Pancreas (tissue), 10 donors: ENCODE measurements around the gene DSCAML1. TPM values are rescaled to one million over a fixed set of nuclear protein-coding genes. Genes with fewer than 3 reads are reported as not detected.

ENCODE experiments used
- ATAC-seq, 4 donors: fragments of 200-7000 bp; cut with Tn5 transposase; one replicate each; pipeline versions ENCODE4 v1.8.0 to v1.9.1; 2020; ENCODE audit warnings: mild to moderate bottlenecking in 4 of 4, moderate library complexity in 4 of 4
- DNase-seq, 6 donors: peaks; one replicate each; pipeline ENCODE4 v3.0.0-alpha.2; 2020
- FAIRE-seq: peaks from 2 replicates; lab custom pipeline; 2012; peaks lifted over from hg19 to GRCh38; lab: Jason Lieb, UNC
- H3K27ac ChIP-seq, 4 donors: fragments of 200-600 bp; sonication (generic); 1 replicate in 3 of 4; 2 replicates in 1 of 4; pipeline versions ENCODE4 v1.5.0 to v1.8.0; 2020
- H3K27me3 ChIP-seq, 4 donors: fragments of 200-600 bp; one replicate each; pipeline ENCODE4 v1.8.0; 2021
- H3K36me3 ChIP-seq, 3 donors: fragments of 200-600 bp; sonication (generic) in 1 of 3; one replicate each; pipeline versions ENCODE4 v1.5.0 to v1.8.0; 2020 to 2021
- H3K4me1 ChIP-seq, 3 donors: fragments of 200-600 bp; one replicate each; pipeline ENCODE4 v1.8.0; 2021
- H3K4me3 ChIP-seq, 4 donors: fragments of 200-600 bp; sonication (generic) in 2 of 4; one replicate each; pipeline versions ENCODE4 v1.5.0 to v1.8.0; 2020 to 2021
- H3K9me3 ChIP-seq, 4 donors: fragments of 200-600 bp; one replicate each; pipeline ENCODE4 v1.8.0; 2021
- WGBS, 2 donors: extraction: QIAGEN DNeasy Blood & Tissue Kit; methylation state at CpG; one replicate each; pipeline ENCODE4 v1.1.7; 2013; 5-methylcytosine and 5-hydroxymethylcytosine counted together
- intact Hi-C, 3 donors: fragments of 100-400 bp; cut with DNase I; formaldehyde crosslinking; loops; one replicate each; pipeline versions ENCODE4 v1.11.1 to v1.14.2; 2022
- polyA plus RNA-seq, 2 donors: library from polyadenylated mRNA; stranded (reverse); fragments of 200-250 nt; gene quantifications; one replicate each; pipeline ENCODE4 v1.2.3, GENCODE V29; 2013
- total RNA-seq, 6 donors: library from RNA; stranded (reverse); fragmentation: NEBNext Ultra II Directional in 4 of 6; extraction: Animal tissue kit (Norgen Biotek cat#: 25700) in 4 of 6; gene quantifications; one replicate each; pipeline versions ENCODE4 v1.2.1 to v1.2.4, GENCODE V29; 2021 to 2023
- TF ChIP-seq, protein P1 (sequence below), 4 donors: fragments of 200-600 bp; sonication (generic) in 3 of 4; IDR thresholded peaks; one replicate each; pipeline versions ENCODE4 v1.5.0 to v1.8.0; 2021; ENCODE audit warnings: antibody characterized with exemption in 4 of 4
- donor health status: healthy with polysubstance abuse.
- donor health status: DM: no; HTN: no; CAD: no; lungs with moderate emphysema.
- donor health status: DM: no; HTN: no; CAD: no.
- donor health status: control.
- donor health status: control.
- donor health status: Bipolar disorder and iron deficiency.
- donor health status: DM: yes; HTN: yes; CAD: no.
- donor health status: DM: no; HTN: no; CAD: no.
- donor health status: DM: no; HTN: no; CAD: no.
- donor health status: DM: yes; HTN: yes; CAD: no.

DSCAML1 gene
- total and polyA plus RNA-seq, 8 donors, result 0.69 to 2.7 (median 1.8) TPM

DNA sequence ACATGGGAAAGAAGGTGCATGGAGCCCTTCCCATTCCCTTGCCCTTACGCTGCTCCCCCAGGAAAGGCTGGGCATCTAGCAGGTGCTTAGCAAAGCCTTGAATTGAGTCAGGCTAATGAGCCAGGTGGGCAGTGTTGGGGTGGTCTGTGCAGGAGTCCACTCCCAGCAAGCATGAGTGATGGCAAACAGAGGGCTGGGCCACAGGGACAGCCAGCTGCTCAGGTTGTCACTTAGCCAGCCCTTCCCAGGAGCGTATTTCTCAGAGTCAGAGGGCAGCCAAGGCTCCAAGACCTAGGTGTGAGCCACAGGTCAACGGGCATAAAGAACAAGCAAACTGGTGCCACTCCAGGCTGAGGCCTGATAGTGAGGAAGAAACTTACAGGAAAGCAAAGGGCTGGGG is 149.8 kb downstream of the DSCAML1 start:
- no peak for FAIRE-seq
- 64 to 68% methylated on average over 3 of the region's 3 CpGs for WGBS, 2 donors
- intact Hi-C loops, result no loop called here
- DNase-seq, result no peak
- no peaks in the 10 kb centered on the region for H3K4me1 ChIP-seq
- H3K4me3 ChIP-seq, result no peak overlapping the region
- no peaks in the 10 kb centered on the region for H3K9me3 ChIP-seq
- no peak for ATAC-seq
- no peaks in the 10 kb centered on the region for H3K27me3 ChIP-seq
- no peak overlapping the region for H3K27ac ChIP-seq
- TF ChIP-seq, protein P1, sequence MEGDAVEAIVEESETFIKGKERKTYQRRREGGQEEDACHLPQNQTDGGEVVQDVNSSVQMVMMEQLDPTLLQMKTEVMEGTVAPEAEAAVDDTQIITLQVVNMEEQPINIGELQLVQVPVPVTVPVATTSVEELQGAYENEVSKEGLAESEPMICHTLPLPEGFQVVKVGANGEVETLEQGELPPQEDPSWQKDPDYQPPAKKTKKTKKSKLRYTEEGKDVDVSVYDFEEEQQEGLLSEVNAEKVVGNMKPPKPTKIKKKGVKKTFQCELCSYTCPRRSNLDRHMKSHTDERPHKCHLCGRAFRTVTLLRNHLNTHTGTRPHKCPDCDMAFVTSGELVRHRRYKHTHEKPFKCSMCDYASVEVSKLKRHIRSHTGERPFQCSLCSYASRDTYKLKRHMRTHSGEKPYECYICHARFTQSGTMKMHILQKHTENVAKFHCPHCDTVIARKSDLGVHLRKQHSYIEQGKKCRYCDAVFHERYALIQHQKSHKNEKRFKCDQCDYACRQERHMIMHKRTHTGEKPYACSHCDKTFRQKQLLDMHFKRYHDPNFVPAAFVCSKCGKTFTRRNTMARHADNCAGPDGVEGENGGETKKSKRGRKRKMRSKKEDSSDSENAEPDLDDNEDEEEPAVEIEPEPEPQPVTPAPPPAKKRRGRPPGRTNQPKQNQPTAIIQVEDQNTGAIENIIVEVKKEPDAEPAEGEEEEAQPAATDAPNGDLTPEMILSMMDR (IDR thresholded peaks at IDR 0.05), result no peak
- H3K36me3 ChIP-seq, result no peaks in the 10 kb centered on the region

DNA sequence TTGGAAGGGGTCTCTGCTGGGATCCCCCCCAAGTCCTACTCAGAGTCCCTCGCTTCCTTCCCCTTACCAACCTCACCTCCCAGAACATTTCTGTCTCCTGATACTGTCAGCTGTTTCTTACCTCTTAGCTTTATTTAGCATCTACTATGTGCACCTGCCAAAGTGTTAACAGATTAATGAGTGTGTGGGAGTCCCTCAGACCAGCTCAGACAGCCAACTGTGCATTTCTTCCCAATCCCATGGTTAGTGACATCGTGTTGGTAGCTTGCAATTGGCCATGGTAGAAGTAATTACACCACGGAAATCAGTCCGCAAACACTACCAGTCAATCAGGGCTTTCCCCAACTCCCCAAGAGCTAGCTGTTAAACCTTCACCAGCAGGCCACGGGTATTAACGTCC is 150.6 kb downstream of the DSCAML1 start:
- 66 to 80% methylated on average over 6 of the region's 6 CpGs for WGBS, 2 donors
- no peak for ATAC-seq
- no peak for DNase-seq
- FAIRE-seq, result no peak
- no peak overlapping the region for H3K4me3 ChIP-seq
- TF ChIP-seq, protein P1 (IDR thresholded peaks at IDR 0.05), result no peak
- H3K9me3 ChIP-seq, result no peaks in the 10 kb centered on the region
- no peak overlapping the region for H3K27ac ChIP-seq
- no peaks in the 10 kb centered on the region for H3K36me3 ChIP-seq
- H3K27me3 ChIP-seq, result no peaks in the 10 kb centered on the region
- no peaks in the 10 kb centered on the region for H3K4me1 ChIP-seq
- intact Hi-C loops, result no loop called here

DNA sequence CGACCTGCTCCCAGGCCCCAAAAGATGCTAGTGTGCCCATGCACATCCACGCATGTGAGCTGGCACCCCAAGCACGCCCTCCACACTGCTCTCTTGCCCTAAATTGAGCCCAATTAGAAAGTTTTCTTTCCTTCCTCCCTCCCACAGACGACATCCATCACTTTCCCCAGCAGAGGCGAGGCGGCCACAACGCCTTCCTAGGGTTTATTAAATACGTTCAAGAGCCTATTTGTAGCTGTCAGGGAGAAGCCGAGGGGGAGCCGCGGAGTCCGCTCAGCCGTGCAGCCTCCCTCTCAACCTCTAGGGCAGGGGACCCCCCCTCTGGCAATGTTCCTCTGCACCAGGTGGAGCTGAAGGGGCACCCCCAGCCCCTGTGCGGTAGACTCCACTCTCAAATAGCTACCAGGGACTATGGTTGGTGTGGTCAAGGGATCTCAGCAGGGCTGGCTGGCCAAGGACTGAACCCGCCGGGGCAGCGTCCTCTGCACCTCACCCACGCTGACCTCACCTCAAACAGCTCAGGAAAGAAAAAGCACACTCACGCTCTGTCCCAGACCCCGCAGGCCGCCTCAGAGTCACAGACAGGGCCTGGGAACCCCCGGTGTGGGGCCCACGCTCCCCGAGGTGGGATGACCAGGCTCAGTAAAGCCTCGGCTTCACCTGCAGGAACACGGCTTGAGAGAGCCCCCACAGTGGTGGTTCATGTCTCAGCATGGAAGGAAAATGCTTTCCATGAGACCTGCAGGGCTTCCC is 152.4 kb downstream of the DSCAML1 start:
- no peak overlapping the region for H3K4me3 ChIP-seq
- no peaks in the 10 kb centered on the region for H3K4me1 ChIP-seq
- no peaks in the 10 kb centered on the region for H3K9me3 ChIP-seq
- intact Hi-C loops, result no loop called here
- H3K36me3 ChIP-seq, result no peaks in the 10 kb centered on the region
- WGBS, 2 donors, result 62% methylated on average over 26 of the region's 26 CpGs
- TF ChIP-seq, protein P1 (IDR thresholded peaks at IDR 0.05), result no peak
- H3K27me3 ChIP-seq, result no peaks in the 10 kb centered on the region
- no peak overlapping the region for H3K27ac ChIP-seq
- no peak for ATAC-seq
- no peak for DNase-seq
- FAIRE-seq, result no peak

DNA sequence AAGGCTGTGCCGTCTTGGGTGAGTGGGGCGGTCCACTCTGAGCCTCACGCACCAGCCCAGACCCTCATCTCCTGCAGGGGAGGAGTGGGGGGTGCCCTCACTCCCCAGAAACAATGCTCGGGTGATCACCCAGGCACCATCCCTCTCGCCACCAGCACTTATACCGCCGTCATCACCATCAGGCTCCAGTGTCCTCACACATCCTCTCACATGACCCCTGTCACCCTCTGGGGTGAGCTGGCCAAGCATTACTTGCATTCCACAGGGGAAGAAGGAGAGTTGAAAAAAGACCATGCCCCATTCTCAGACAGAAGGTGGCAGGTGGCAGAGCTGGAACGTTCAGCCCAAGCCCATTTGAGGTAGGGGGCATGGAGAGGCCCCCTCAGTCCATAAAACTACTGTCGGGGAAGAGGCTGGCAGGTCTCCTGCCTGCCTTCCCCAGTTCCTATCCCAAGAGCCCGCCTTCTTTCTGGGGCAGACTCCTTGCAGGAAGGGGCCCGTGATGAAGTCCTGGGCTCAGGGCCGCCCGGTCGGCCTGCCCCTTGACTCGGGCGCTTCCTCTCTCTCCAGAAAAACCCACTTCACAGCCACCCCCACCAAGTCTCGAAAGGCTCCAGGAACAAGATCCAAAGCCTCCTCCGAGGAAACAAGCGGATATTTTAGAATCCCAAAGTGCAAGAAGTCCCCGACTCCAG is 153.3 kb downstream of the DSCAML1 start:
- intact Hi-C loops, result no loop called here

More for the DNA sequence above, 153.3 kb downstream of the DSCAML1 start:
- TF ChIP-seq, protein P1 (IDR thresholded peaks at IDR 0.05), result no peak
- no peak for DNase-seq
- Histone ChIP-seq H3K4me1 (no peaks in the 10 kb centered on the region), H3K27me3 (no peaks in the 10 kb centered on the region), H3K27ac (no peak overlapping the region), H3K9me3 (no peaks in the 10 kb centered on the region), H3K36me3 (no peaks in the 10 kb centered on the region), H3K4me3 (no peak overlapping the region)
- ATAC-seq, result no peak
- FAIRE-seq, result no peak
- whole genome bisulfite sequencing, 2 donors, result 59 to 68% methylated on average over 20 of the region's 20 CpGs
